Measurements from ENCODE around the gene ADAM20.

DNA sequence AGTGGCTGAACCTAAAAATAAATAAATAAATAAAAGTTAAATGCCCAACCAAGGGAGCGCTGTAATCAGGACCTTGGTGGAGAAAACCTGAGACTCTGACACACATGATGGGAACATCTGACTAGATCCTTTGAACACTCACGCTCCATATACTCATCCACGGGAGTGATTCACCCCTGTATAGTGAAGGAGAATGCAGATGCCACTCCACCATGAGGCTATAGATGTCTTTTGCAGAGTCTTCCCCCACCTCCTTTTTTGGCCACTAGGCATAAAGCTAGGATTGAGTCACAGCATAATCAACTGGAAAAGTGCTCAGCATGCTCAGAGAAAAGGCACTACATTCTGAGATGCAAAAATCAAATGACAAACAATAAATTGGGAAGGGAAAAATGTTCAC is 19.0 kb downstream of the ADAM20 start:
- TF ChIP-seq, protein P1, sequence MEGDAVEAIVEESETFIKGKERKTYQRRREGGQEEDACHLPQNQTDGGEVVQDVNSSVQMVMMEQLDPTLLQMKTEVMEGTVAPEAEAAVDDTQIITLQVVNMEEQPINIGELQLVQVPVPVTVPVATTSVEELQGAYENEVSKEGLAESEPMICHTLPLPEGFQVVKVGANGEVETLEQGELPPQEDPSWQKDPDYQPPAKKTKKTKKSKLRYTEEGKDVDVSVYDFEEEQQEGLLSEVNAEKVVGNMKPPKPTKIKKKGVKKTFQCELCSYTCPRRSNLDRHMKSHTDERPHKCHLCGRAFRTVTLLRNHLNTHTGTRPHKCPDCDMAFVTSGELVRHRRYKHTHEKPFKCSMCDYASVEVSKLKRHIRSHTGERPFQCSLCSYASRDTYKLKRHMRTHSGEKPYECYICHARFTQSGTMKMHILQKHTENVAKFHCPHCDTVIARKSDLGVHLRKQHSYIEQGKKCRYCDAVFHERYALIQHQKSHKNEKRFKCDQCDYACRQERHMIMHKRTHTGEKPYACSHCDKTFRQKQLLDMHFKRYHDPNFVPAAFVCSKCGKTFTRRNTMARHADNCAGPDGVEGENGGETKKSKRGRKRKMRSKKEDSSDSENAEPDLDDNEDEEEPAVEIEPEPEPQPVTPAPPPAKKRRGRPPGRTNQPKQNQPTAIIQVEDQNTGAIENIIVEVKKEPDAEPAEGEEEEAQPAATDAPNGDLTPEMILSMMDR (IDR thresholded peaks at IDR 0.05; ENCODE audit: low read length) = no peak
- TF ChIP-seq EZH2 (optimal IDR thresholded peaks at IDR 0.05; ENCODE audit: low read depth, low read length) = no peak
- no peak for TF ChIP-seq EZH2phosphoT487 (IDR thresholded peaks at IDR 0.05; ENCODE audit: low read length)
